ENCODE data around the gene SLC39A5. TPM values are rescaled to one million over a fixed set of nuclear protein-coding genes. Genes with fewer than 3 reads are reported as not detected.

Gene SLC39A5
- total and polyA plus RNA-seq, 8 donors: 108 to 615 (median 263) TPM

- 84% methylated on average over 1 of the region's 1 CpG for WGBS, 2 donors
- TF ChIP-seq, protein P1, sequence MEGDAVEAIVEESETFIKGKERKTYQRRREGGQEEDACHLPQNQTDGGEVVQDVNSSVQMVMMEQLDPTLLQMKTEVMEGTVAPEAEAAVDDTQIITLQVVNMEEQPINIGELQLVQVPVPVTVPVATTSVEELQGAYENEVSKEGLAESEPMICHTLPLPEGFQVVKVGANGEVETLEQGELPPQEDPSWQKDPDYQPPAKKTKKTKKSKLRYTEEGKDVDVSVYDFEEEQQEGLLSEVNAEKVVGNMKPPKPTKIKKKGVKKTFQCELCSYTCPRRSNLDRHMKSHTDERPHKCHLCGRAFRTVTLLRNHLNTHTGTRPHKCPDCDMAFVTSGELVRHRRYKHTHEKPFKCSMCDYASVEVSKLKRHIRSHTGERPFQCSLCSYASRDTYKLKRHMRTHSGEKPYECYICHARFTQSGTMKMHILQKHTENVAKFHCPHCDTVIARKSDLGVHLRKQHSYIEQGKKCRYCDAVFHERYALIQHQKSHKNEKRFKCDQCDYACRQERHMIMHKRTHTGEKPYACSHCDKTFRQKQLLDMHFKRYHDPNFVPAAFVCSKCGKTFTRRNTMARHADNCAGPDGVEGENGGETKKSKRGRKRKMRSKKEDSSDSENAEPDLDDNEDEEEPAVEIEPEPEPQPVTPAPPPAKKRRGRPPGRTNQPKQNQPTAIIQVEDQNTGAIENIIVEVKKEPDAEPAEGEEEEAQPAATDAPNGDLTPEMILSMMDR (IDR thresholded peaks at IDR 0.05): no peak
- Histone ChIP-seq H3K4me1 (no peaks in the 10 kb centered on the region), H3K27ac (no peak overlapping the region), H3K27me3 (no peaks in the 10 kb centered on the region), H3K4me3 (no peak overlapping the region), H3K9me3 (no peaks in the 10 kb centered on the region), H3K36me3 (peaks cover 6 to 67% (median 38%) of the 10 kb centered on the region in 3 donors)
- FAIRE-seq: no peak
- no peak for ATAC-seq
- intact Hi-C loops (cut with DNase I): no loop called here
- DNase-seq: no peak
These were observed 17.5 kb upstream of the SLC39A5 start for GRCh38 chr12:56212361-56212760.

GRCh38 chr12:56213878-56214277 lies 16.0 kb upstream of the SLC39A5 start:
- TF ChIP-seq, protein P1 (IDR thresholded peaks at IDR 0.05): no peak
- intact Hi-C loops (cut with DNase I): no loop called here
- DNase-seq (no peak), FAIRE-seq (no peak), ATAC-seq (no peak)
- WGBS, 2 donors: 72 to 81% methylated on average over 5 of the region's 5 CpGs
- Histone ChIP-seq H3K4me1 (no peaks in the 10 kb centered on the region), H3K27me3 (no peaks in the 10 kb centered on the region), H3K36me3 (peaks cover 0 to 58% (median 29%) of the 10 kb centered on the region in 3 donors), H3K4me3 (no peak overlapping the region), H3K9me3 (no peaks in the 10 kb centered on the region), H3K27ac (no peak overlapping the region)

DNA sequence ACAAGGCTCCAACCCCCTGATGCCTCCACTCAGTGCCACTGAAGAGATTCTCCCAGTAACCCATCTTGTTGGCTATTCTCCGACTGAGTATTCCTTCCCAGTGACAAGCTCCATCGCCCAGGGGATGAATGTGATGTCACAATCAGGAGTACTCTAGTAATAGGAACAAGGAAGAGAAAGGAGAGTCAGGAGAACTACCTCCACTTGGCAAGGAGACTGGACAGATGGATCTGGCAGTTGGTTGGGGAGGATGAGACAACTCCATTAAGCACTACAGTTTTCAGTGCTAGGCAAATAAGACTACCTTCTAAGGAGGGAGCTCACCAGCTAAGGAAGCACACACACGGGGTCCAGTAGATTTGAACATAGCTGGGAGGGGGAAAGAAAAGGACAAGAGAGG lies 13.4 kb upstream of the SLC39A5 start:
- Histone ChIP-seq H3K27ac (no peak overlapping the region), H3K36me3 (peaks cover 0 to 38% (median 25%) of the 10 kb centered on the region in 3 donors), H3K4me3 (no peak overlapping the region), H3K4me1 (peaks cover 0 to 10% (median 0%) of the 10 kb centered on the region in 3 donors), H3K9me3 (no peaks in the 10 kb centered on the region), H3K27me3 (no peaks in the 10 kb centered on the region)
- FAIRE-seq (no peak), DNase-seq (no peak), ATAC-seq (no peak)
- 77 to 79% methylated on average over 3 of the region's 3 CpGs for WGBS, 2 donors
- TF ChIP-seq, protein P1 (IDR thresholded peaks at IDR 0.05): no peak
- intact Hi-C loops (cut with DNase I): no loop called here

GRCh38 chr12:56219840-56220239 lies 10.0 kb upstream of the SLC39A5 start:
- Histone ChIP-seq H3K4me1 (peaks cover 0 to 25% (median 10%) of the 10 kb centered on the region in 3 donors), H3K4me3 (no peak overlapping the region), H3K9me3 (no peaks in the 10 kb centered on the region), H3K27me3 (no peaks in the 10 kb centered on the region), H3K27ac (no peak overlapping the region), H3K36me3 (peaks cover 0 to 6% (median 1%) of the 10 kb centered on the region in 3 donors)
- TF ChIP-seq, protein P1 (IDR thresholded peaks at IDR 0.05): no peak
- 84 to 85% methylated on average over 9 of the region's 9 CpGs for WGBS, 2 donors
- no peak for ATAC-seq
- DNase-seq: no peak
- FAIRE-seq: no peak
- intact Hi-C loops (cut with DNase I): no loop called here

DNA sequence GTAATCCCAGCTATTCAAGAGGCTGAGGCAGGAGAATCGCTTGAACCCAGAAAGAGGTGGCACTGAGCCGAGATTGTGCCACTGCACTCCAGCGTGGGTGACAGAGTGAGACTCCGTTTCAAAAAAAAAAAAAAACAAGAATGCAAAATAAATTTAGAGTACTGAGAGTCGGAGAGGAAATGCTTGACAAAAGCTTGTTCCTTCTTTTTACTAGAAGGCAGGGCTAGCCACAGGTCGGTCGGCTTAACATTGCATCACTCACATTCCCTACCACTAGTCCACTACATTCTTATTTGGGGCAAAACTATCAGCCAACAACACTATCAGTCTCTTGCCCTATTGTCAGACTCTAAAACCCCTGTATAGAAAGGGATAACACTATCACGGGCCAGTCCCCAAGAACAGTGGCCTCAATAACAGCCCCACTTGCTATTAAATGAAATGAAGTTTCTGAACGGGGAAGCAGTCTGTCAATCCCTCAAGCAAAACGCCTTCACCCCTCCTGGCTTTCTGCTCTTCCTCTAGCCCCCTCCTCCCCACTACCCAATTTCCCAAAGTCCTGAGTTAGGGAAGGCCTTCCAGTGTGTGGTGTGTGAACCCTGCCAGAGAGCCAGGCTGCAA lies 9.1 kb upstream of the SLC39A5 start:
- Histone ChIP-seq H3K27ac (peak overlapping the region; percentile 89 to 99 (median 98)), H3K4me1 (peaks cover 0 to 28% (median 10%) of the 10 kb centered on the region in 3 donors), H3K9me3 (no peaks in the 10 kb centered on the region), H3K4me3 (peak overlapping the region; percentile 42 to 69 (median 62)), H3K27me3 (no peaks in the 10 kb centered on the region), H3K36me3 (no peaks in the 10 kb centered on the region)
- 5 to 8% methylated on average over 10 of the region's 10 CpGs for WGBS, 2 donors
- ATAC-seq: no peak
- TF ChIP-seq, protein P1 (IDR thresholded peaks at IDR 0.05): no peak
- no peak for DNase-seq
- intact Hi-C loops (cut with DNase I): no loop called here
- FAIRE-seq: no peak
